ENCODE data around the gene KNG1. TPM values are rescaled to one million over a fixed set of nuclear protein-coding genes. Genes with fewer than 3 reads are reported as not detected.

Gene KNG1
- total and polyA plus RNA-seq, 2 donors (not counting 3 experiments of a cell fraction or from before 2014, with no cell fraction given) = not detected

DNA sequence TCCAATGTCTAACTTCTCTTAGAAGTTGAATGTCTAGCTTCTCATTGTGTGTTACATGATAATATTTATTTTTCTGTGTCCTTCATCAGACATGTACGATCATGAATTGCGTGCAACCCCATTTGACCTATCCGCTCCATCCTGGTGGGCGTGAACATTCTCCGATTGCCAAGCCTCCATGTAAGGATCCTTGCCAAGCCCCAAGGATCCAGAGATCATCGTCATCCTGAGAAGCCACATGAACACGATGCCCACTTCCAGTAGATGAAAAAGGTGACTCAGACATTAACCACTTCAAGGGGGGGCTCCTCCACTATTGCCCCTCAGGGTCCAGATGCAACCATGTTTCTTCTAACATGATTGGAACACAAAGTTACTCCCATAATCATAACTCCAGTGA lies 25.5 kb upstream of the KNG1 start:
- no peaks in the 10 kb centered on the region for H3K36me3 ChIP-seq (ENCODE audit: control insufficient read depth in 2 of 2, extremely low read depth in 1 of 2, insufficient read depth in 2 of 2, low read length in 2 of 2)
- CTCF ChIA-PET = no interaction called here
- H3K27me3 ChIP-seq (ENCODE audit: control insufficient read depth in 2 of 2, insufficient read depth in 2 of 2, low read length in 2 of 2) = no peaks in the 10 kb centered on the region
- dilution Hi-C loops (cut with MboI; ENCODE audit: extremely low pct_ligation_motif_present, low sequenced_read_pairs) (no loop called here), intact Hi-C loops (cut with micrococcal nuclease) (no loop called here)
- no peaks in the 10 kb centered on the region for H4K20me1 ChIP-seq (replicated peaks; ENCODE audit: control insufficient read depth, extremely low read depth, insufficient read depth, low read length)
- no peak overlapping the region for H3K4me3 ChIP-seq (replicated peaks in 1 of 3; ENCODE audit: insufficient read depth in 1 of 3, low read depth in 1 of 3, low read length in 3 of 3)
- H2AFZ ChIP-seq (ENCODE audit: low read depth, low read length) = no peak overlapping the region
- no peak for DNase-seq (ENCODE audit: low read depth, low spot score)
- no peaks in the 10 kb centered on the region for H3K4me1 ChIP-seq (ENCODE audit: control insufficient read depth, extremely low read depth, insufficient read depth, low read length)
- no peaks in the 10 kb centered on the region for H3K9me1 ChIP-seq (replicated peaks; ENCODE audit: control insufficient read depth, extremely low read depth, insufficient read depth, low read length)
- POLR2A ChIA-PET = no interaction called here
- no peaks in the 10 kb centered on the region for H3K79me2 ChIP-seq (ENCODE audit: control insufficient read depth, insufficient read depth, low read length)
- H3K4me2 ChIP-seq (ENCODE audit: insufficient read depth, low read length) = no peak overlapping the region
- FAIRE-seq = no peak
- H3K9me3 ChIP-seq (replicated peaks; ENCODE audit: control insufficient read depth, insufficient read depth, low read length) = no peaks in the 10 kb centered on the region
- TF ChIP-seq JUN (IDR thresholded peaks at IDR 0.05; ENCODE audit: borderline replicate concordance, insufficient read depth, insufficient read length, low read depth) (no peak), POLR2AphosphoS5 (IDR thresholded peaks at IDR 0.05; ENCODE audit: insufficient read depth, low read depth, low read length) (no peak), POLR2A (IDR thresholded peaks at IDR 0.05; ENCODE audit: low read depth, low read length) (no peak), GATA2 (IDR thresholded peaks at IDR 0.05; ENCODE audit: insufficient read depth, insufficient read length, low read depth, low read length) (no peak), FOS (IDR thresholded peaks at IDR 0.05; ENCODE audit: borderline replicate concordance, insufficient read depth, low read length) (no peak), MYC (IDR thresholded peaks at IDR 0.05; ENCODE audit: low read depth, low read length) (no peak)
- TF ChIP-seq, protein P1, sequence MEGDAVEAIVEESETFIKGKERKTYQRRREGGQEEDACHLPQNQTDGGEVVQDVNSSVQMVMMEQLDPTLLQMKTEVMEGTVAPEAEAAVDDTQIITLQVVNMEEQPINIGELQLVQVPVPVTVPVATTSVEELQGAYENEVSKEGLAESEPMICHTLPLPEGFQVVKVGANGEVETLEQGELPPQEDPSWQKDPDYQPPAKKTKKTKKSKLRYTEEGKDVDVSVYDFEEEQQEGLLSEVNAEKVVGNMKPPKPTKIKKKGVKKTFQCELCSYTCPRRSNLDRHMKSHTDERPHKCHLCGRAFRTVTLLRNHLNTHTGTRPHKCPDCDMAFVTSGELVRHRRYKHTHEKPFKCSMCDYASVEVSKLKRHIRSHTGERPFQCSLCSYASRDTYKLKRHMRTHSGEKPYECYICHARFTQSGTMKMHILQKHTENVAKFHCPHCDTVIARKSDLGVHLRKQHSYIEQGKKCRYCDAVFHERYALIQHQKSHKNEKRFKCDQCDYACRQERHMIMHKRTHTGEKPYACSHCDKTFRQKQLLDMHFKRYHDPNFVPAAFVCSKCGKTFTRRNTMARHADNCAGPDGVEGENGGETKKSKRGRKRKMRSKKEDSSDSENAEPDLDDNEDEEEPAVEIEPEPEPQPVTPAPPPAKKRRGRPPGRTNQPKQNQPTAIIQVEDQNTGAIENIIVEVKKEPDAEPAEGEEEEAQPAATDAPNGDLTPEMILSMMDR (IDR thresholded peaks at IDR 0.05; ENCODE audit: extremely low read depth in 1 of 2, insufficient read depth in 1 of 2, low read depth in 1 of 2, low read length in 2 of 2) = no peak
- TF ChIP-seq, protein P2, sequence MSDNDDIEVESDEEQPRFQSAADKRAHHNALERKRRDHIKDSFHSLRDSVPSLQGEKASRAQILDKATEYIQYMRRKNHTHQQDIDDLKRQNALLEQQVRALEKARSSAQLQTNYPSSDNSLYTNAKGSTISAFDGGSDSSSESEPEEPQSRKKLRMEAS (IDR thresholded peaks at IDR 0.05; ENCODE audit: insufficient read depth, insufficient read length) = no peak
- no TSS peak for BruUV-seq (replicated peaks)
- H3K9ac ChIP-seq (replicated peaks; ENCODE audit: extremely low read depth, insufficient read depth, low read length) = no peak overlapping the region
- H3K27ac ChIP-seq (ENCODE audit: insufficient read depth, low read depth, low read length) = no peak overlapping the region

Measured in endothelial cell of umbilical vein (primary cell).